Subcutaneous abdominal adipose tissue (tissue), 5 donors: ENCODE results near the gene HLA-DMB.

Experiments
- H3K27ac ChIP-seq: one replicate; pipeline ENCODE4 v1.7.0; 2013; ENCODE audit warnings: low read depth, mild to moderate bottlenecking, inconsistent platforms, low read length, moderate library complexity
- H3K27me3 ChIP-seq, 5 donors: one replicate each; pipeline ENCODE4 v1.7.0; 2013; ENCODE audit warnings: low read length in 5 of 5, inconsistent platforms in 1 of 5; ENCODE audit not compliant: control insufficient read depth in 5 of 5, insufficient read depth in 4 of 5
- H3K36me3 ChIP-seq, 5 donors: one replicate each; pipeline ENCODE4 v1.7.0; 2013; ENCODE audit warnings: low read length in 5 of 5; ENCODE audit not compliant: control insufficient read depth in 5 of 5, insufficient read depth in 5 of 5
- H3K4me1 ChIP-seq, 5 donors: one replicate each; pipeline ENCODE4 v1.7.0; 2013; ENCODE audit warnings: low read length in 5 of 5, mild to moderate bottlenecking in 3 of 5, moderate library complexity in 1 of 5; ENCODE audit not compliant: control insufficient read depth in 5 of 5, insufficient read depth in 5 of 5
- H3K4me3 ChIP-seq, 5 donors: one replicate each; pipeline ENCODE4 v1.7.0; 2013; ENCODE audit warnings: low read length in 5 of 5, low read depth in 1 of 5
- H3K9ac ChIP-seq, 5 donors: one replicate each; pipeline ENCODE4 v1.7.0; 2013; ENCODE audit warnings: low read length in 5 of 5, mild to moderate bottlenecking in 4 of 5, moderate library complexity in 3 of 5
- H3K9me3 ChIP-seq, 5 donors: one replicate each; pipeline ENCODE4 v1.7.0; 2013; ENCODE audit warnings: low read length in 5 of 5; ENCODE audit not compliant: control insufficient read depth in 5 of 5
- donor health status: healthy.
- donor health status: healthy.
- donor health status: healthy.
- donor health status: healthy.
- donor health status: healthy.

The HLA-DMB gene

DNA sequence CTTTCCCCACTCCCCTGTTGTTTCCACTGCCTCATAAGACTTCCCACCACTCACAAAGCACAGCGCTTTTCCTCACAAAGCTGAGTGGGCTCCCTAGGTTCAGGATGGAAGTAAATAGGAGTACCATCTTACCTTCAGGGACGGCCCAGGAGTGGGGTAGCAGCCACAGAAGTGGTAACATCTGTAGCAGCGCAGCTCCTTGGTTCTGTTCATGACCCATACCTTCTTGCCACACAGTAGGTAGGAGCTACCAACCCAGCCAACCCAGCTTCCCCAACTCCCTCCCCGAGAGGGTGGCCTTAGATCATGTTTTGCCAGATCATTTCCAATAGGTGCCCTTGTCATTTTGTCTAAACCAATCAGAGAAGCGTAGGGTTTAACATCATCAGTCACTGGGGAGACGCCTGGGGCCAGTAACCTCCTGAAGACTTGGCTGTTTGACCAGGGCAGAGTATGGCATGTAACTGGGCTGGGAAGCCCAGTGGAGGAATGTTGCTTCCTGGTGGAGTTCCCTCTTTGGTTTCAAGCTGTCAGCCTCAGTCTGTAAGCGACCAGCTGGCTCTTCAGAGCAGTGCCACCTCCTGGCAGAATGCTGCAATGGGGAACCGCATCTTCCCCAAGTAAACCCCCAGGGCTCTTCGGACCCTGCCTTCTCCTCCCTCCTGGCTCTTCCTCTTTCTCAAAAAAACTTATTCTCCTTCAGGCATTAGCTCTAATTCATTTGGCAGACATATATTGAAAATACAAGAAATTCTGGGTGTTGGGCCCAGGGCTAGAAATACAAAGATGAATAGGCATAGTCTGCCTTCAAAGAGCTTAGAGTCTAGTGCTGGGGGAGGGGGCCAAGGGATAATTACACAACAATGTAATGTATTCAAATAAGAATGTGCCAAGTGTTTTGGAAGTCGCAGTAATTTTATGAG lies 12.2 kb upstream of the HLA-DMB start, which contains the start of gene HLA-DMA:
HLA-DMA (minus strand) TSS at position 281 of the 923 bp plus-strand sequence; CDS start at position 220, 61 bp downstream.
- Histone ChIP-seq H3K27me3 (no peaks in the 10 kb centered on the region), H3K36me3 (peaks cover 0 to 10% (median 3%) of the 10 kb centered on the region in 5 donors), H3K4me3 (peak within 1 kb of the TSS; percentile 55 to 83 (median 79)), H3K27ac (peak within 1 kb of the TSS; percentile 71), H3K4me1 (peaks cover 2 to 64% (median 29%) of the 10 kb centered on the region in 5 donors), H3K9ac (peak within 1 kb of the TSS in 4 of 5 donors; percentile 57 to 79 (median 76)), H3K9me3 (no peaks in the 10 kb centered on the region)

DNA sequence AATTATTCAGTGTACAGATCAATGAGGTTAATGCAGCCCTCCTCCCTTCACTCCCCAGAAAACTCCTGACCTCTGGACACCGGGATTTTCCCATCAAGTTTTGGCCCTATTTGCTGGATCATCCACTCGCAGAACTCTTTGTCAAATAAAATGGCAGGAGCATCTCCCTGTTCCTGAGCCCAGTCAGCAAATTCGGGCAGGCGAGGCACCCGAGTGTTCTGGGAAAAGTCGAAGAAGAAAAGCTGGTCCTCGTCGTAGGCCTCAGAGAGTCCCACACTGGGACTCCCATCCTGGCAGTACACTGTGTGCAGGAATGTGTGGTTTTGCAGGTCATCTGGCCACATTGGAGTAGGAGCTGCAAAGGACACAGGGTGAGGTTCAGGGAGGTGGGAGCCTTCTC lies 9.6 kb upstream of the HLA-DMB start:
- Histone ChIP-seq H3K9me3 (peaks cover 0 to 3% (median 0%) of the 10 kb centered on the region in 5 donors), H3K27me3 (no peaks in the 10 kb centered on the region), H3K4me3 (peak overlapping the region in 2 of 5 donors; percentile 19 to 35), H3K27ac (no peak overlapping the region), H3K4me1 (peaks cover 2 to 52% (median 16%) of the 10 kb centered on the region in 5 donors), H3K36me3 (peaks cover 0 to 10% (median 3%) of the 10 kb centered on the region in 5 donors), H3K9ac (no peak overlapping the region)

DNA sequence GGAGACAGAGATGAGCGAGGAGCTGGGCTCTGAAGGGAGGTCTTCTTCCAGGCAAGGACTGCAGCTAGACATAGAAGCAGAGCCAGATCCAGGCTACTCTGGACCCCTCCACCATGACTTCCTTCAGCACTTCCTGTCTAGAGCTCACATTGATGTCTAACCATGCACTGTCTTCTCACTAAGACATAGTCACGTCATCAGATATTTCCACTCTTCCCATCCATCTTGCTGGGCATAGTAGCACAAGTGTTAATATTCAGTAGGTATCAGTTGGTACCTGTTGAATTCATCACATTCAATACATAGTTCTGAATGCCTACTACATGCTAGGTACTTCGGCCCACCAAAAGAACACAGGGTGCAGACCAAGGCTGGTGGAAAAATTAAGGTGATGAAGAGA lies 9.2 kb upstream of the HLA-DMB start:
- Histone ChIP-seq H3K9ac (no peak overlapping the region), H3K27ac (no peak overlapping the region), H3K36me3 (peaks cover 0 to 10% (median 3%) of the 10 kb centered on the region in 5 donors), H3K27me3 (no peaks in the 10 kb centered on the region), H3K9me3 (peaks cover 0 to 3% (median 0%) of the 10 kb centered on the region in 5 donors), H3K4me1 (peaks cover 2 to 51% (median 16%) of the 10 kb centered on the region in 5 donors), H3K4me3 (no peak overlapping the region)

DNA sequence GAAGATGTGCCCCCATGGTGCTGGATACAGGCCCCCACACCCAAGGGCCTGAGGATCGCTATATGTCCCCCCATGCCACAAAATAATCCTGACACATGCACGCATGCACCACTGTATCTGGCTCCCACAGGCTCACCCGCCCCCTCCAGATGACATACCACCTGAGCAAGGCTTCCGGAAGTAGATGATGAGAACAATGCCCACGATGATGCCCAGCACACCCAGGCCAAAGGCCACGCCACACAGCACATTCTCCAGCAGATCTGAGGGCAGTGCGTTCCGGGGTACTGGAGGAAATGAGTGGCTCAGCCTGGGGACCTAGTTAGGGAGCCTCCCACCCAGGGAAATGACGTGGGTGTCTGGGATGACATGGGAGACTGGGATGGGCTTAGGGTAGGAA lies 8.3 kb upstream of the HLA-DMB start:
- H3K4me3 ChIP-seq = no peak overlapping the region
- peaks cover 0 to 10% (median 3%) of the 10 kb centered on the region in 5 donors for H3K36me3 ChIP-seq
- H3K27ac ChIP-seq = no peak overlapping the region
- H3K9ac ChIP-seq = no peak overlapping the region
- H3K4me1 ChIP-seq = peaks cover 2 to 53% (median 19%) of the 10 kb centered on the region in 5 donors
- no peaks in the 10 kb centered on the region for H3K27me3 ChIP-seq
- peaks cover 0 to 3% (median 0%) of the 10 kb centered on the region in 5 donors for H3K9me3 ChIP-seq

DNA sequence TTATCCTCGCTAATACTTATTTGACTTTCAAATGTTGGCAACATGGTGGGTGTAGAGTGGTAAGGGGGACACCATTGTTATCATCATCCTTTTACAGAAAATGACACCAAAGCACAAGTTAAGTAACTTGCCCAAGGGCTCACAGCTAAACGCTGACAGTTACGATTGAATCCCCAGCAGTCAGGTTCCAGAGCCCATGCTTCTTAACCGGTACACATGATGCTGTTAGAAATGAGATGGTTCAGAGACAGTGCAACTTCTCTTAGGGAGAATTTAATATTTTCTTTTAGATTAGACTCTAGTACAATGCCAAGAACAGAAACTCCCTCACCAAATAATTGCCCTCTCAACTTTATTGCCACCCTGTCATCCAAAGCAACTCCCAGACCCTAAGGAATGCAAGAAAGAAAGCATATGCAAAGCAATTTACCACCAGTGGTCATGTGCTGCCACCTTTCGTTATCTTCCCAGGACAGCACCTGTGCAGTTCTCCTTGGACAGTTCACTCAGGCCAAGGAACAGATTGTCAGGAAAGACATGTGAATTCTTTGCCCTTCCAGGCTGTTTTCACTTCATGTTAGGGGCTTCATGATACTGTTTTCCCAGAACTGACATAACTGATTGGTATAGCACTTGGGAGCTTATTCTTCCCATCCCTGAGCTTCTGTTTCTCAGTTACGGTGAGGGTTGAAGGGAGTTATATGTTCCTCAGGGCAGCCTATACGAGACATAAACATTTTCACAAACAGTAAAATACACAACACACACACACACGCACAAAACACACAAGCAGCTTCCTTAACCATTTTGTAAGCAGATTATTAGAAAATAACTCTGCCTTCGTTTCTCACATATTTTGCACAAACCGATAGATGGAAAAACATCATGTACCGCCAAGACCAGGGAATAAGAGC lies 7.0 kb upstream of the HLA-DMB start:
- Histone ChIP-seq H3K4me1 (peaks cover 0 to 49% (median 15%) of the 10 kb centered on the region in 5 donors), H3K36me3 (peaks cover 0 to 10% (median 3%) of the 10 kb centered on the region in 5 donors), H3K4me3 (no peak overlapping the region), H3K27me3 (no peaks in the 10 kb centered on the region), H3K27ac (no peak overlapping the region), H3K9me3 (peaks cover 0 to 3% (median 0%) of the 10 kb centered on the region in 5 donors), H3K9ac (no peak overlapping the region)

DNA sequence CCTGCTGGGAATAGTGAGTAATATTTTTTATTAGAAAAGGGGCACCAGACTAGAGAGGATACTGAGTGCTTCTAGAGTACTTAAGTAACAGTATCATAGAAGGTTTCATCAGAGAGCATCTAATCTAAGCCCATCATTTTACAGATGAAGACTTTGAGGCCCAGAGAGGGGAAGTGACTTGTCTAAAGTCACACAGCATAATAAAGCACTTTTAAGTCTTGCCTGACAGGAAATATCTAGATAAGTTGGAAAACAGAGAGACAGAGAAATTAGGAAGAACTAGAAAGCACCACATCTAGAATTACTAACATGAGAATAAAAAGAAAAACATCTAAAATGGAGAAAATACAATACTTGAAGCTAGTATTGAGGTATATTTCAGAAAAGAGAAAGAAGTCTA lies 6.1 kb upstream of the HLA-DMB start:
- Histone ChIP-seq H3K9ac (no peak overlapping the region), H3K27ac (no peak overlapping the region), H3K9me3 (peaks cover 0 to 3% (median 0%) of the 10 kb centered on the region in 5 donors), H3K27me3 (no peaks in the 10 kb centered on the region), H3K4me1 (peaks cover 0 to 48% (median 6%) of the 10 kb centered on the region in 5 donors), H3K4me3 (no peak overlapping the region), H3K36me3 (peaks cover 0 to 10% (median 3%) of the 10 kb centered on the region in 5 donors)

DNA sequence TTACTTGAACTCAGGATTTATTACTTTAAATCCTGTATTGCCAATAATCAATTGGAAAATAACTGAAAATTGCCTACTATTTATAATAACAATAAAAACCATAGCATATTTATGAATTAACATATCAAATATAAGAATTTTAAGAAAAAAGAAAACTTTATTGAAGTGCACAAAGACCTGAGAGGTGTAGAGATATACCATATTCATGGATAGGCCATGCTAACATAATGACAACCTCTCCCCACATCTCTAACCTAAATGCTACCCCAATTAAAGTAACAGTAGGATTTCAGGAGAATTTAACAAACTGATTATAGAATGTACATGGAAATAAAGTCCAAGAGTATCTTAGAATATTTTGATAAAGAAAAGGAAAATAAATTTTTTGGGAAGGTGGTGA lies 5.1 kb upstream of the HLA-DMB start:
- Histone ChIP-seq H3K27me3 (no peaks in the 10 kb centered on the region), H3K4me1 (peaks cover 0 to 48% (median 12%) of the 10 kb centered on the region in 5 donors), H3K9me3 (peaks cover 0 to 3% (median 0%) of the 10 kb centered on the region in 5 donors), H3K4me3 (no peak overlapping the region), H3K27ac (no peak overlapping the region), H3K36me3 (peaks cover 0 to 10% (median 3%) of the 10 kb centered on the region in 5 donors), H3K9ac (no peak overlapping the region)

DNA sequence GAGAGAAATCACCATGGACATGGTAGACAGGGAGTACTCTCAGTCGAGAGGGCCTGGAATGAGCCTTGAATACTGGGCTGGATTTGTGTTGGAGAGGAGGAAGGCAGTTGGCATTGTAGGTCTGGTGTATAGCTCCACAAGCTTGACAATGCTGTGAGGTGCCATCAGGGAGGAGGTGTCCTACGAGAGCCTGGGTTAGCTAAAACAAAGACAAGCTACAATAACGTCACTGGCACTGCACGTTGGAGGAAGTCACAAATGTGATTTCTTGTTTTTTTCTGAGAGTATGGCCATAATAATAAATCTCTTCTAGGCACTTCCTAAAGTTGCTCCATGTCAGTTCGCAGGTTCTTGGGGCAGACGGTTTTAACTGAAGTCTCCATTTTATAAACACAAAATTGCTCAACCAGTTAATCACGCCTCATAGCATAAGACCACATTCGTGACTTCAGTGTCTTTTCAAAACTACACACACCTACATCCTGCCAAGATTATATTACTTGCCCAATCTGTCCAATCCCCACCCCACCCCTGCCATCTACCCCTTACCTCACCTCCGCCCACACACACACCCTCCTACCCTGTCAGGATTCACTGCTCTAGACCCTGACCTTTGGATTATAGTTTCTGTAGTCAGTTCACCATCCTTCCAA lies 4.4 kb upstream of the HLA-DMB start:
- Histone ChIP-seq H3K4me3 (no peak overlapping the region), H3K4me1 (peaks cover 0 to 49% (median 19%) of the 10 kb centered on the region in 5 donors), H3K27me3 (no peaks in the 10 kb centered on the region), H3K9ac (no peak overlapping the region), H3K9me3 (peaks cover 0 to 3% (median 0%) of the 10 kb centered on the region in 5 donors), H3K27ac (no peak overlapping the region), H3K36me3 (peaks cover 0 to 10% (median 3%) of the 10 kb centered on the region in 5 donors)
